ENCODE data around the gene TTC21A. TPM values are rescaled to one million over a fixed set of nuclear protein-coding genes. Genes with fewer than 3 reads are reported as not detected.

Gene TTC21A
- total and polyA plus RNA-seq, 2 of the 13 experiments (the other 11 are each of a cell fraction or from before 2014, with no cell fraction given), result 0.31 to 1.5 TPM

DNA sequence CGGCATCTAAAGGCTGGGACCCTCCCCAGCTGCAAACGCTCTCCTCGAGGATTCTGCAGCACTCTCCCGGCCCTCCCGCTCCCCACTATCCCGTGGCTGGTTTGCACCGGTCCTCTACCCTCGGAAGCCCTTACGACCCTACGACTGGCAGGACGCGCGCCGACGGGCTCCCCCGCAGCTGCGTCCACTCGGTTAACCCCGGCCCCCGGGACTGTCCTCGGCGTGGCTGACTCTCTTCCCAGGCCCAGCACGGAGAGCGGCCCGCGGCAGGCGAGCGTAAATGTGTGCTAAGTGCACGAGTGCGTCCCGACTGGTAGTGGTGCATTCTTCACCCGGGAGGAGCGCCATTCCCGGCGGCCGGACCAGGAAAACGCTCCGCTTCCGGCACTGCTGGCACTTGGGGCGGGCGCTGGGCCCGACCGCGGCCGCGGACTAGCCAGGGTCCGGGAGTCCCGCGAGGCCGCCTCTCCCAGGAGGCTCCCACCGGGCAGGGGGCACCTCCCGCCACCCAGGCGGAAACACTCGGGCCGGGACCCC is 561 bp upstream of the TTC21A start (continued):
- no peak for TF ChIP-seq ZNF235 (CRISPR knock-in tag; IDR thresholded peaks at IDR 0.05; ENCODE audit: borderline replicate concordance)
- TF ChIP-seq, protein P1, sequence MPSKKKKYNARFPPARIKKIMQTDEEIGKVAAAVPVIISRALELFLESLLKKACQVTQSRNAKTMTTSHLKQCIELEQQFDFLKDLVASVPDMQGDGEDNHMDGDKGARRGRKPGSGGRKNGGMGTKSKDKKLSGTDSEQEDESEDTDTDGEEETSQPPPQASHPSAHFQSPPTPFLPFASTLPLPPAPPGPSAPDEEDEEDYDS (CRISPR knock-in tag; IDR thresholded peaks at IDR 0.05), result no peak; the same call in 1 of the 2 replicates
- peak; percentile 48; the same call in 1 of the 2 replicates for TF ChIP-seq TAF1 (CRISPR knock-in tag; IDR thresholded peaks at IDR 0.05)
- 0 out of 2 replicates have a peak, but pooled peaks have one; percentile 3 for TF ChIP-seq RXRA (CRISPR knock-in tag; IDR thresholded peaks at IDR 0.05)
- TF ChIP-seq CAMTA2 (CRISPR knock-in tag; IDR thresholded peaks at IDR 0.05; ENCODE audit: borderline replicate concordance), result 0 out of 2 replicates have a peak, but pooled peaks have one; percentile 24
- TF ChIP-seq, protein P2, sequence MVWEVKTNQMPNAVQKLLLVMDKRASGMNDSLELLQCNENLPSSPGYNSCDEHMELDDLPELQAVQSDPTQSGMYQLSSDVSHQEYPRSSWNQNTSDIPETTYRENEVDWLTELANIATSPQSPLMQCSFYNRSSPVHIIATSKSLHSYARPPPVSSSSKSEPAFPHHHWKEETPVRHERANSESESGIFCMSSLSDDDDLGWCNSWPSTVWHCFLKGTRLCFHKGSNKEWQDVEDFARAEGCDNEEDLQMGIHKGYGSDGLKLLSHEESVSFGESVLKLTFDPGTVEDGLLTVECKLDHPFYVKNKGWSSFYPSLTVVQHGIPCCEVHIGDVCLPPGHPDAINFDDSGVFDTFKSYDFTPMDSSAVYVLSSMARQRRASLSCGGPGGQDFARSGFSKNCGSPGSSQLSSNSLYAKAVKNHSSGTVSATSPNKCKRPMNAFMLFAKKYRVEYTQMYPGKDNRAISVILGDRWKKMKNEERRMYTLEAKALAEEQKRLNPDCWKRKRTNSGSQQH (CRISPR knock-in tag; IDR thresholded peaks at IDR 0.05; ENCODE audit: low read depth), result 0 out of 2 replicates have a peak, but pooled peaks have one; percentile 57
- TF ChIP-seq ZNF30 (CRISPR knock-in tag; IDR thresholded peaks at IDR 0.05), result peak; percentile 56; the same call in 1 of the 2 replicates
- TF ChIP-seq IRF2 (CRISPR knock-in tag; IDR thresholded peaks at IDR 0.05), result 0 out of 2 replicates have a peak, but pooled peaks have one; percentile 0
- TF ChIP-seq ZFP41 (CRISPR knock-in tag; IDR thresholded peaks at IDR 0.05; ENCODE audit: borderline replicate concordance), result peak; percentile 45
- TF ChIP-seq ZNF280B (CRISPR knock-in tag; IDR thresholded peaks at IDR 0.05; ENCODE audit: borderline replicate concordance), result 0 out of 2 replicates have a peak, but pooled peaks have one; percentile 65
- TF ChIP-seq GABPB1 (CRISPR knock-in tag; IDR thresholded peaks at IDR 0.05), result peak; percentile 80
- TF ChIP-seq ZNF570 (CRISPR knock-in tag; IDR thresholded peaks at IDR 0.05; ENCODE audit: borderline replicate concordance), result no peak
- 0 out of 2 replicates have a peak, but pooled peaks have one; percentile 37 for TF ChIP-seq RORA (CRISPR knock-in tag; IDR thresholded peaks at IDR 0.05)
- TF ChIP-seq POGK (CRISPR knock-in tag; conservative IDR thresholded peaks at IDR 0.05), result 0 out of 2 replicates have a peak, but pooled peaks have one; percentile 26
- TF ChIP-seq, protein P3, sequence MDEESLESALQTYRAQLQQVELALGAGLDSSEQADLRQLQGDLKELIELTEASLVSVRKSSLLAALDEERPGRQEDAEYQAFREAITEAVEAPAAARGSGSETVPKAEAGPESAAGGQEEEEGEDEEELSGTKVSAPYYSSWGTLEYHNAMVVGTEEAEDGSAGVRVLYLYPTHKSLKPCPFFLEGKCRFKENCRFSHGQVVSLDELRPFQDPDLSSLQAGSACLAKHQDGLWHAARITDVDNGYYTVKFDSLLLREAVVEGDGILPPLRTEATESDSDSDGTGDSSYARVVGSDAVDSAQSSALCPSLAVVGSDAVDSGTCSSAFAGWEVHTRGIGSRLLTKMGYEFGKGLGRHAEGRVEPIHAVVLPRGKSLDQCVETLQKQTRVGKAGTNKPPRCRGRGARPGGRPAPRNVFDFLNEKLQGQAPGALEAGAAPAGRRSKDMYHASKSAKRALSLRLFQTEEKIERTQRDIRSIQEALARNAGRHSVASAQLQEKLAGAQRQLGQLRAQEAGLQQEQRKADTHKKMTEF (CRISPR knock-in tag; IDR thresholded peaks at IDR 0.05), result no peak
- TF ChIP-seq HNF1A (IDR thresholded peaks at IDR 0.05; ENCODE audit: low read depth), result no peak
- 0 out of 2 replicates have a peak, but pooled peaks have one; percentile 3 for TF ChIP-seq HNF1A (CRISPR knock-in tag; IDR thresholded peaks at IDR 0.05; ENCODE audit: borderline replicate concordance)

All from HepG2 (cell line).